ENCODE measurements around the gene SLC44A3.

DNA sequence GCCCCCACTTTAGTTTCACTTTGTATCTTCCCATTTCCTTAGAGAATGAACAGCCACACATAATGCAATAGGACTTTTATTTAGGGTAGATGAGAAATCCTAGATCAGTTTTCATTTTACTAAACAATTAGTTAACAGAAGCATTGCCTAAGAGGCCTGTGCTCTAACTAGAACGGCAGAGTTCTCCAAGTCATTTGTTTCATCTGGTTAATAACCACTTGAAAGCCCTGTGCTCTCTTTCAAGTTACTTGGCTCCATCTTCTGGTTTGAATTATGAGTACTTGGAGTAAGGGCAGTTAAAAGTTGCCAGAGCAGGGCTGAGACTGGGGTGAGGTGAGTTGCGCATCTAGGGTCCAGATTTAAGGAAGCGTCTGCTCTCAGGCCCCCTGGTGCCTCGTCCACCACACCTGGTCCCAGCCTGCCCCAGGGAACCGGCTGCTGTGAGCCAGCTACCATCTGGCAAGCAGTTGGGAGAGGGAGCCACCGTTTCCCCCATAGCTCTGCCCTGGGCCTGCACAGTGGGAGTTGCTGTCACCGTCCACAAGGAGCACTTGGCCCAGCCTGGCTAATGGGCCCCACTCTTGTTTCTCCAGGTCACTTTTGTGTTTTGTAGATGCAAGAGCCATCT, 18.1 kb upstream of the SLC44A3 start:
- TF ChIP-seq, protein P1, sequence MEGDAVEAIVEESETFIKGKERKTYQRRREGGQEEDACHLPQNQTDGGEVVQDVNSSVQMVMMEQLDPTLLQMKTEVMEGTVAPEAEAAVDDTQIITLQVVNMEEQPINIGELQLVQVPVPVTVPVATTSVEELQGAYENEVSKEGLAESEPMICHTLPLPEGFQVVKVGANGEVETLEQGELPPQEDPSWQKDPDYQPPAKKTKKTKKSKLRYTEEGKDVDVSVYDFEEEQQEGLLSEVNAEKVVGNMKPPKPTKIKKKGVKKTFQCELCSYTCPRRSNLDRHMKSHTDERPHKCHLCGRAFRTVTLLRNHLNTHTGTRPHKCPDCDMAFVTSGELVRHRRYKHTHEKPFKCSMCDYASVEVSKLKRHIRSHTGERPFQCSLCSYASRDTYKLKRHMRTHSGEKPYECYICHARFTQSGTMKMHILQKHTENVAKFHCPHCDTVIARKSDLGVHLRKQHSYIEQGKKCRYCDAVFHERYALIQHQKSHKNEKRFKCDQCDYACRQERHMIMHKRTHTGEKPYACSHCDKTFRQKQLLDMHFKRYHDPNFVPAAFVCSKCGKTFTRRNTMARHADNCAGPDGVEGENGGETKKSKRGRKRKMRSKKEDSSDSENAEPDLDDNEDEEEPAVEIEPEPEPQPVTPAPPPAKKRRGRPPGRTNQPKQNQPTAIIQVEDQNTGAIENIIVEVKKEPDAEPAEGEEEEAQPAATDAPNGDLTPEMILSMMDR (IDR thresholded peaks at IDR 0.05; ENCODE audit: low read depth, low read length) = peak; percentile 49
- no peak for TF ChIP-seq POLR2A (IDR thresholded peaks at IDR 0.05; ENCODE audit: extremely low read depth, insufficient read length)
